GM04504 (cell line): ENCODE measurements around the gene GUCY2C.

ENCODE experiments used
- DNase-seq: peaks from one replicate; pipeline ENCODE4 v3.0.0-alpha.2; 2012; ENCODE audit warnings: low read depth

The GUCY2C gene

DNA sequence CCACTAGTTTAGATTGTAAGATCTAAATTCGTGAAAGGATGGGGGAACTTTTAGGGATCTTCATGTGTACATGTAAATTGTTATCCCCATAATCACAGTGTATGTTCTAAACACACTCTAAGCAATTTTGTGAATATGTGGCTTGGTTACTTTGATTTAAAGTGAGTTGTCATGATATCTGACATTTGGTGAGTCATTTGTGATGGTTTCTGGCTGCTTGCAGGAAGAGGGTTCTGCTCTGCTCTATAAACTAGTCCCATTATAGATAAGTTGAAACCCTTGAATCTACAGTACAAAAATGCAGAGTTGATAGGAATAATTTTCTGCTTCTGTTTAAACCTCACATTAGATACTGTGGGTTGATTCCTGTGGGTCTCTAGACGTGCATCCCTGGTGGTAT is 14.8 kb downstream of the GUCY2C start:
- no peak for DNase-seq

DNA sequence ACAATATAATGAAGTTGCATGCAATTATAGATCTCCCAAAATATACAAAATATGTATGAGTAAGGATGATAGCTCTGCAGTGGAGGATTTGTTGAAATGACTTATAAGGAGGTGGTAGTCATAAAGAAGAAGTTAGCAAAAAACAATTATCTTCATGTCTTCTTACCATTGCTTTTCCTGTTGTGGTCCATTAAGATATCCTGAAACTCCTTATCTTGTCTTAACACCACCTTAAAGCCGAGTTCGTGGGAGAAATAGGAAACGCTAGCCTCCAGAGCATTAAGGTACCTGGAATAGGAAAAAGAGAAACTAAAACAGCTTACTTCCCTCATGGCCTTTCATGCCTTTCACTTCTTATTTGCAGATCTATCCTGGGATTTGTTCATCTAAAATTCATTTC is 15.2 kb downstream of the GUCY2C start:
- no peak for DNase-seq

DNA sequence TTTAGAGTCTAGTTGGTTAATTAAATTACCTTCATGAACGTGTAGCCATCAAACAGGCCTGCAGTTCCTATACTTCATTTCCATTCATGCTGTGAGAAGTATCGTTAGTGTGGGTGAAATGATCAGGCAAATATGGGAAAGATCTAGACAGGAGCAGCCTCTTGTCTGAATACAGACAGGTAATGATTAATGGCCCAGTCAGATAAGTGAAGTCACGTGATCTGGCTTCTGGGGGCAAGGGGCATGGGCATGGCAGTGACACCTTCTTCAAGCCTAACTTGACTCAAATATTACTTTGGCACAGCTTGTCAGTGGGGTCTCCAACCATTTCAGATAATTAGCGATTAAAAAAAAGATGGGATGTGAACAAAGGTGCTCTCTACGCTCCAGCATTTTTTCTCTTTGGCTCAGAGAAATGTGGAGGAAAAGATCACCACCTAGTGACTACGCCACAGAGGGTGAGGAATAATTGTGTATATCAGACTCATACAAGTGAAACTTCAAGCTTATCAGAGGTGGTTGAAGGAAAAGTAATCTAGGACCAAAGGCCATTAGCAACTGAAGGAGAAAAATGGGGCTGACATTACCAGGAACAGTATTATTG is 17.8 kb downstream of the GUCY2C start:
- no peak for DNase-seq

DNA sequence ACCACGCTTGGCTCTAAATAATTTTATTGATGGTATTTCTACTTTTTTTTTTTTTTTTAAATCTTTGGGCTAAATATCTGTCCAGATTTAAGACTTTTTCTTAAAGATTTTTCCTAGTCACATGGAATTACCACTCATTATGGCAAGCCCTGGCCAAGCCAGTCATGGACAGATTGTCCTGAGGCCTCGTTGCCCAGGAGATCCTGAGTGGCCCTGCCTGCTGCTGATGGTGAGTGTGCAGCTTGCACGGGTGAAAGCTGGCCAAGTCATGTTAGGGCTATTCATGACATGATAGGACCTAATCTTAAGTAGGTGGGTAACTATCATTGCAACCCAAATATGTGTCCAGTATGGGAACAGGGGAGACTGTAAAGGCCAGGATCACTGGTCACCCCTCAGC is 27.8 kb downstream of the GUCY2C start:
- no peak for DNase-seq

DNA sequence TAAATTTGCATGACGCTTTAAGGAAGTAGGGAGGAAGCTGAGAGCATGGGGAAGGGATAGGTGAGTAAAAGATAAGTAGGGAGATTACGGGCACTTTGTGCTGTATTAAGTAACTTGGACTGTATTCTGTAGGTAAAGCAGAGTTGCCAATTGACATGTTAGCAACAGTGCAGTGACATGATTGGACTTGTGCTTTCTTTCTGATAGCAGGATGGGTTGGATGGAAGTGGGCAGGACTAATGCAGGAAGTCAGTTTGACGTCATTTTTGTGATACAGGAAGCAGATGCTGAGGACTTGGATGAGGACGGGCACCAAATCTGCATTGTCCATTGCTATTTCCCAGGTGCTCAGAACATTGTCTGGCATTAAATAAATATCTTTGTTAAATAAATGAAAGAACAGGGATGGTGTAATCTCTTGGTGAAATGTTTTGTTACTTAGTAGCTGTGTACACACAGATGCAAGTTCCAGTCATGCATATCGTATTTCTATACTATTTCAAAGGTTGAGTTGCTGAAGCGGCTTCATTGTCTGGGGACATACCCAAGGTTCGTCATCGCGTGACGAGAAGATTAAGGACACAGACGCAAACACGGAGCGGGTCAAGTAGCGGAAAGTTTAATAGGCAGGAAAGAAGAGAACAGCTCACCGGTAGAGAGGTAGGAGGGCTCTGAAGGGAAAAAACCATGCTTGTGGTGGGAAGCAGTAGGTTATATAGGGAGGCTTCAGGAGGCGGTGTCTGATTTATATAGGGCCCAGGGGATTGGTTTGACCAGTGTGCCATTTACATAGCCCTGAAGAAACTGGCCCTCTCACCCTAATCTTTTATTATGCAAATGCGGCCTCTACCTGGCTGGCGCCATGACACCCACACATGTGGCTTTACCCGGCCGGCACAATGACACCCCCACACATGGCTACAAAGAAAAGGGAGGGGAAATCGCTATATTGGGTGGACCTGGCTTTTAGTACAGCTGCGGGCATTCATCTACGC is 30.7 kb downstream of the GUCY2C start:
- DNase-seq: no peak

DNA sequence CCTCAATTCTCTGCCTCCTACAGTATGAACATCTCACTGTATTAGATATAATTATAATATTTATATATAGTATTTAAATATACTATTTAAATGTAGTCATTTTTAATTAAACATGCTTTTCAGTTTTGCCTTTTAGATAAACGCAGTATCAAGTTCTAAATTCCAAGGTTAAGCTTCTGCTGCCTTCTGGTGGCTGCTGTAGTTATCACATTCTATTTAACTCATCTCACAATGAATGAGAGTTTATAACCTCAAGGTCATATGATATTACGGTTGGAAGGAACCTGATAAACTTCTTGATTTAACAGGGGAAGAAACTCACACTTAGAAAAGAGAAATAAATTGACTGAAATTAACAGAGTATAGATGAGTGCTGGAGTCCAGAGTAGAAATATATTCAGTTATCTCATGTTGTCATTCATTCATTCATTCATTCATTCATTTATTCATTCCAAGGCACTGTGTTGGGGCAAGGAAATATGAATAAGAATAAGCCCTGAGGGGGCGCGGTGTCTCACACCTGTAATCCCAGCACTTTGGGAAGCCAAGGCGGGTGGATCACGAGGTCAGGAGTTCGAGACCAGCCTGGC is 31.9 kb downstream of the GUCY2C start:
- DNase-seq: peak; percentile 4

DNA sequence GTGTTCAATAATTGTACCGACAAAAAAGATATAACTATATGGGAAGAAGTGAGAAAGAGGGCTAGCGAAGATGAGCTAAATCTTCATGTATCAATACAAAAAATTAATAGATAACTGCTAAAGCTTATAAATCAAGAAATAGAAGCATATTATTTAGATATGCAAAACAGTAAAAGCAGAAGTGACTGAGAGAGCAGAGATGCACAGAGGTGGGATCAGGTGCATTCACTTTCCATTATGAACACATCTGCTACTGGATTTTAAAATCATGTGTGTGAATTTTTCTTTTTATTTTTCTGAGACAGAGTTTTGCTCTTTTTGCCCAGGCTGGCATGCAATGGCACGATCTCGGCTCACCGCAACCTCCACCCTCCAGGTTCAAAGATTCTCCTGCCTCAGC is 33.4 kb downstream of the GUCY2C start:
- DNase-seq: no peak

DNA sequence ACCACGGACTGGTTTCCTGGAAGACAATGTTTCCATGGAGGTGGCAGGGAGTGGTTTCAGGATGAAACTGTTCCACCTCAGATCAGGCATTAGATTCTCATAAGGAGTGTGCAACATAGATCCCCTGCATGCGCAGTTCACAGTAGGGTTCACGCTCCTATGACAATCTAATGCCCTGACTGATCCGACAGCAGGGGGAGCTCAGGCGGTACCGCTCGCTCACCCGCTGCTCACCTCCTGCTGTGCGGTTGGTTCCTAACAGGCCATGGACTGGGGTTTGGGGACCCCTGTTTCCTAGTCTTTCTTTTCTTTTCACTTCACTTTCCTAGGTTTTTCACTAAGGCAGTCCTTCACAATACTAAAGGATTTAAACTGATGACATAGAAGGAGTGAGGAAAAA is 39.6 kb downstream of the GUCY2C start:
- DNase-seq: no peak

DNA sequence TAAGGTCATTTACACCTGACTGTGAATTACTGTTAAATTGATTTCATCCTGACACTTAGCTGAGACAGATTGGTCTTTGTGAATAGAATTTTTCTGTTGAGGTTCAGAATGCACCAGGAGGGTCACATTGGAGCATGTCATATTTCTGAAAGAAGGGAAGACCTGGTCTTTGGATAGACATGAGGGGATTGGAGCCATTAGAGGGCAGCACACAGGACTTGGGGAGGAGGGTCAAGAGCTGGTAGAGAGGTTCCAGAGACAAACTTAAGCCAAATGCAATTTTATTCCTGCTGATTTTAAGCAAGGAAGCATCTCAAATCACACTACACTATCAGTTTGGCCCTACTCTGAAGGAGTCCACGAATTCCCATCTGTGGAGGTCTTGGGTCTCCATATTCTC is 41.1 kb downstream of the GUCY2C start:
- no peak for DNase-seq

DNA sequence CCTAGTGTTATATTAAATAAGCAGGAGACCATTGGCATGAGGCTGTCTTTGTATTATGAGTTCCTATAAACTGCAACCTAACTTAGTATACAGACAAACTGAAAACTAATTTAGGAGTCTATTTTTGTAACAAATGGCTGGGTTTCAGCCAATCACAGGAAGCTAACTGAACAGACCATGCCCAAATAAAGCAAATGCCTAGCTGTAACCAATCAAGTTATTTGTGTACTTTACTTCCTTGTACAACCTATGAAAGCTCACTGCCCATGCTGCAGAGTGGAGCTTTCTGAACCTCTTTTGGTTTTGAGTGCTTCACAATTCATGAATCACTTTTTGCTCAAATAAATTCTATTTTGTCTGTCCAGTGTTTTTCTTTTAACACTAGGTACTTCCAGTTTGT is 41.6 kb downstream of the GUCY2C start:
- no peak for DNase-seq

DNA sequence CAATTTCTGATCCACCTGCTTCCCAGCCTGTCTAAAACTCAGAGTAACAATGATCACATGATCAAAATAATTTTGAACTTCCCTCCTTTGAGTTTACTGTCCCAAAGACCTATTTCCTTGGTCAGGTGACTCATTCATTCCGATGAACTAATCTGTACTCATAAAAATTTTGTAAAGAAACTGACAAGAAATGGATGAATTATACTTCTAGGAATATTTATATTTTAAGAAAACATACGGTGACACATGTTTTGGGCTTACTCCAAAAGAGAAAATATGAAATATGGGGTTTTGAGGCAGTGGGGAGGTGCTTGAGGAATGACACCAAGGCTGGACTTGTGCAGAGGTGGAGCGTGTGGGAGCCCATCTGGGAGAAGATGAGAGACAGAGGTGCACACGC is 42.0 kb downstream of the GUCY2C start:
- DNase-seq: no peak

DNA sequence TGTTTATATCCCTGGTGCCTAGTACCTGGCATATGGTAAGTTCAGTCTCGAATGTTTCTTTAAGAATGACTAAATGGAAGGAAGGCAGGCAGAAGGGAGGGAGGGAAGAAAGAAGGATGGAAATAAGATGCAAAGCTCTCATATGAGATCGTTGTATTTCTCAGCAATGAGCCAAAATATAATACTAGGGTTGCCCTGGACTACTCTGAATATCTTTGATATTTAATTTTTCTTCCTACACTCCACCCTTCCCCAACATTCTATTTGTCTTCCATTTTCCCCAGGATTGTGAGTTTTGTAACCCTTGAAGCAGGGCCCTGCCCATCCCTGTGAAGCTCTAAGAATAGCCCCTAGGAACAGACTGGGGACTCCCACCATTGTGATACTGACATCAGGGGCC is 43.9 kb downstream of the GUCY2C start:
- no peak for DNase-seq

DNA sequence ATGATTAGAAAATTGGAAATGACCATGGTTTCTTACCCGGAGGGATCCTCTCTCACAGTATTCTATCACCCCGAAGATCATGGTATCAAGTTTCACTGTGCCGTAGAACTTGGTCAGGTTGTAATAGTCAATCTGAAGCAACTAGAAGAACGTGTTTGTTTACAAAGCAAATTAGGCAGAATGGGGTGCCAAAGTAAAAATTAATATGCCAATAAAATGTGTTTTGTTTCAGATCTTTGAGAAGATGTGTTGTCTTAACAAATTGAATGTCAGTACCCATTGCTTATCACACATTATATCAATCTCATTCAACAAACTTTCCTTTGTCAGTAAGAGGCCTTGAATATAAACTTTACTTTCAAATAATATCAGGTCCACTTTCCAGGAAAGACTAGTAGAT is 45.0 kb downstream of the GUCY2C start:
- DNase-seq: no peak

DNA sequence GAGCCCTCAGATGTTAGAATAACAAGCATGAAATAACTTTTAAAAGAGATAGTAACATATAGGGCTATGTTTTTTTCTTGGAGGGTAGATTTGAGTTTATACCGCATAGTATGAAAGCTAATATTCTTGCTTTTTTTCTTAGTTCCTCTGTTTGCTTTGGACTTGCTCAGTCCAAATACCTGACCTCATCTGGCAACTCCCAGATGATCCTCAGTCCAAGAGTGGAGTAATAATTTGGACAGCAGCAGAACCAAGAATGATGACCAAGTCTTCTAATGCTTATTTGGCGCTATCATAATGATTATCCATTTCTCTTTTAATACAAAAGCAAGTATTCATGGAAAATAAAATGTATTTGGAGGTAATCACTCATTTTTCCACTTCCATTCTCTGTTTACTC is 45.6 kb downstream of the GUCY2C start:
- no peak for DNase-seq

DNA sequence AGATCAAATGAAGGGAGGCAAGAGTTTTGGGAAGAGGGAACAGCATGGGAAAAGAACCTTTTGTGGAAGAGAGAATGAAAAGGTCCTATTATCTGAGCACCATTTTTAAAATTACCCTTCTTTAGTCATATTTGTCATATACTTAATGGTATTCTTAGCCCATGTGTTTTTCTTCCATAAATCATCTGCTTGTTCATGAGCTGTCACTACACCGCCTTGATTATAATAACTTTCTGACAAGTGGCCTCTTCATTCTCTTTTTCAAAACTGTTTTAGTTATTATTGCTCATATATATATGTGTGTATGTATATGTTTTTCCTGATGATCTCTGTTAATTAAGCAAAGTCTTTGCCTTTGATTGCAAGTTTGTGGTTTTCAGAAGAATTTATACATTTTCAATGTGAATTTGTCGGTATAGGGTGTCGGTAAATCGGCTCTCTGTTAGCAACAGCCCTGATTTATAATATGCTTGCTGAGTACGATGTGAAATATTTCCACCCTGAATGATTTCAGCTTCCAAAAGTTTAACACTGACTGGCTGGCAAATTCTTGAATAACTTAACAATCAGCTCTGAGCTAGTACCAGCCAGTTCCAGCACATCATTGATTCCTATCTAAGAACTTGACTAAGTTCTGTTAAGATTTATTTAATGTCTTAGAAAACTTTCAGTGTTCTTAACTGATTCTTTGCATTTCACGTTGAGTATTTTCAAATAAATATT is 49.2 kb downstream of the GUCY2C start:
- no peak for DNase-seq

DNA sequence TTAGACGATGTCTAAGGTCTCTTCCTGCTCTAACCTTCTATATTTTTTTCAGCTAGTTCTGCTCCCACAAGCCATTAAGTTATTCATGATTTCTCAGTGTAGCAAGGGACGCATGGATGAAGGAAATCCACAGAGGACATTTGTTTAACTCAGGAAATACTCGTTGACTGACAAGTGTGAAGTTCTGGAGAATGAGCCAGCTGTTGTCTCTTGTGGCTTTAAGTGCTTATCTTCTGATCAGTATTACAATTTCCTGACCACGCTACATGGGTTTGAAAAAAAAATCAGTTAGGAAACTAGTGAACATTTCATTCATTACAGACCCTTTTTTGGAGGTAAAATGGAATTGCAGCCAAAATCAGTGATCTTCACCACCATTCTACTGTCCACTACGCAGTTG is 53.1 kb downstream of the GUCY2C start:
- DNase-seq: no peak

DNA sequence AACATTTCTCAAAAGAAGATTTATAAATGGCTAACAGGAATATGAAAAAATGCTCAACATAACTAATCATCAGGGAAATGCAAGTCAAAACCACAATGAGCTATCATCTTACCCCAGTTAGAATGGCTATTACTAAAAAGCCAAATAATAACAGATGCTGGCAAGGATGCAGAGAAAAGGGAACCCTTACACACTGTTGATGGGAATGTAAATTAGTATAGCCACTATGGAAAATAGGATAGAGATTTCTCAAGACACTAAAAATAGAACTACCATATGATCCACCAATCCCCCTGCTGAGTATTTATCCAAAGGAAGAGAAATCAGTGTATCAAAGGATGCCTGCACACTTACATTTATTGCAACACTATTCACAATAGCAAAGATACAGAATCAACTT is 58.3 kb downstream of the GUCY2C start:
- no peak for DNase-seq

DNA sequence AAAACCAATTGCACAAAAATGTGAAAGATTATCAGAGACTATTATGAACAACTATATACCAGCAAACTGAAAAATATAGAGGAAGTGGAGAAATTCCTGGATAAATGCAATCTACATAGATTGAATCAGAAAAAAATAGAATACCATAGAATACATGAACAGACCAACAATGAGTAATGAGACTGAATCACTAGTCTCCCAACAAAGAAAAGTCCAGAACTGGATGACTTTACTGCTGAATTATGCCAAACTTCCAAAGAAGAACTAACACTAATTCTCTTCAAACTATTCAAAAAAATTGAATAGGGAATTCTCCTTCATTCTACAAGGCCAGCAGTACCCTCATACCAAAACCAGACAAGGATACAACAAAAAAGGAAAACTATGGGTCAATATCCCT is 60.6 kb downstream of the GUCY2C start:
- DNase-seq: no peak

DNA sequence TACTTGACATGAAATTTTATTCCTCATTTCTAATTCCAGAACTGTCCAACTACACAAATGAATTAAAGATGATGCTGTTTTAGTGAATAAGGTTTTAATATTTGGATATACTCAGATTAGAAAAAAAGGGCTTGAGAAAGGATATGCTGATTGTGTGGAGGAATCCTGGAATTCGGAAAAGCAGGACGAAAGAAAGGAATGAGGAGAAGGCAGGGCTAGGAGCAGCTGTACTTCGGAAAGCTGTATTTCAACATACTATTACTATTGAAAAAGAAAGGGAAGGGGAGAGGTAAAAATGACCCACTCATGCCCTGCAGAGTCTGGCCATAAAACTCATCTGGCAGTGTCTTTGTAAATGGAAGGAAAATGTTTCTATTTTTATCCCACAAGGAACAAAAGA is 65.6 kb downstream of the GUCY2C start:
- DNase-seq: no peak

DNA sequence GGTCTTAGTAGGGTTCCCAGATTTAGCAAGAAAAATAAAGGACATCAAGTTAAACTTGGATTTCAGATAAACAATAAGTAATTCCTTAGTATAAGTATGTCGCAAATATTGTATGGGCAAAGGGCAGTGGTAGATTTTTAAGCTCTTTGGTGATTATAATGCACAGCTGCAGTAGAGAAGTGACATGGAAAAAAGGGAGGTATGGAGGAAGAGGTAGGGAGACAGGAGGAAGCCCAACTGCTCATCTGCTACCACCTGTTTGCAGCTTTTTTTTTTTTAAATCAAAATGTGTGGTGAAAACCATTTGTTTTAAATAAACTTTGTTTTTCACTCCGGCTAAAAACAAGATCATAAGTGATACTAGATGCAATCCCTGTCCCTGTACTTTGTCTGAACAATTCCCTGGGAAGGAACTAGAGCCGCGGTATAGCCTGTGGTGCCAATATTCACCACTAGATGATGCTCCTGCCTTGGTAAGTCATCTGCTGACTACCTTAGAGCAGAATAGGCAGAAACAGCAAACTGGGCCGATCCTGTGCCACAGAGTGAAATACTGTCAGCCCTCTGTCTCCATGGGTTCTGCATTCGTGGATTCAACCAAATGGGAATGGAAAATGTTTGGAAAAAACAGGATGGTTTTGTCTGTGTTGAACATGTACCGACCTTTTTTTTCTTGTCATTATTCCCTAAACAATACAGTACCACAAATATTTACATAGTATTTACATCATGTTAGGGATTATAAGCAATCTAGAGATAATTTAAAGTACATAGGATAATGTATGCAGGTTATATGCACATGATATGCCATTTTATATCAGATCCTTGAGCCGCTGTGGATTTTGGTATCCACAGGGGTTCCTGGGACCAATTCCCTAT is 66.3 kb downstream of the GUCY2C start:
- DNase-seq: peak; percentile 47

DNA sequence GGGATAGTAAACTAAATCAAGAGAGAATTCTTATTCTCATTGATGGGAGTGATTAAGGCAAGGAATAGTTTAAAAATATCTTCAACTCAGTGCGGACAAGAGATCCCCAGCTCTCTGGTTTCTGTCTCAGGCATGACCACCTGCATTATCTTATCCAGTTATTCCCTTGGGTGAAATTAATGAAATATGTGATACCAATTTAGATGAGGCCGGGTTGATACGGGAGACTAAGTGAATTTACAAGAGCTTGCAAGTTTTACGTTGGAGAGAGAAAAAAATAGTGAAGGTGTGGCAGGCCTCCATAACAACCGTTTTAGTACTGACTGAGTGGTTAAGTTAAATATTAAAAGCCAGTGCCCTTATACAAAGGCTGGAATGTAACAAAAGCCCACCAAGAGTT is 67.6 kb downstream of the GUCY2C start:
- no peak for DNase-seq

DNA sequence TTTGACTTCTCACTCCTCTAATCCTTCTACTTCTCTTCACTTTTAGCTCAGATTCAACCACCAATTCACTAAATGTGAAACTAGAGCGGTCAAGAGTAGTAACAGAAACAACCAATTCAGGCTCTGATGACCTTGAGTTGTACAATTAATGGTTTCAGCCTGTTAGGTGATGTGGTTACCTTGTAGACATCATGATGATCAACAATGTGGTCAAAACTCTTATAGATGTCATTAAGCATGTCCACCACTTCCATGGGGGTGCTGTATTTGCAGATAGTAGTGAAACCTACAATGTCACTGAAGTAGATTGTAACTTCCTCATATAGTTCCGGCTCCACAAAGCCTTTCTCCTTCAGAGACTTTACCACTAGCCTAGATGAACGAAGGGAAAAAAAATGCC is 74.6 kb downstream of the GUCY2C start:
- no peak for DNase-seq
